ENCODE measurements around the gene NME7. TPM values are rescaled to one million over a fixed set of nuclear protein-coding genes. Genes with fewer than 3 reads are reported as not detected.

The NME7 gene
- total RNA-seq, 1 experiment from 2014 or later = 25.2 TPM

DNA sequence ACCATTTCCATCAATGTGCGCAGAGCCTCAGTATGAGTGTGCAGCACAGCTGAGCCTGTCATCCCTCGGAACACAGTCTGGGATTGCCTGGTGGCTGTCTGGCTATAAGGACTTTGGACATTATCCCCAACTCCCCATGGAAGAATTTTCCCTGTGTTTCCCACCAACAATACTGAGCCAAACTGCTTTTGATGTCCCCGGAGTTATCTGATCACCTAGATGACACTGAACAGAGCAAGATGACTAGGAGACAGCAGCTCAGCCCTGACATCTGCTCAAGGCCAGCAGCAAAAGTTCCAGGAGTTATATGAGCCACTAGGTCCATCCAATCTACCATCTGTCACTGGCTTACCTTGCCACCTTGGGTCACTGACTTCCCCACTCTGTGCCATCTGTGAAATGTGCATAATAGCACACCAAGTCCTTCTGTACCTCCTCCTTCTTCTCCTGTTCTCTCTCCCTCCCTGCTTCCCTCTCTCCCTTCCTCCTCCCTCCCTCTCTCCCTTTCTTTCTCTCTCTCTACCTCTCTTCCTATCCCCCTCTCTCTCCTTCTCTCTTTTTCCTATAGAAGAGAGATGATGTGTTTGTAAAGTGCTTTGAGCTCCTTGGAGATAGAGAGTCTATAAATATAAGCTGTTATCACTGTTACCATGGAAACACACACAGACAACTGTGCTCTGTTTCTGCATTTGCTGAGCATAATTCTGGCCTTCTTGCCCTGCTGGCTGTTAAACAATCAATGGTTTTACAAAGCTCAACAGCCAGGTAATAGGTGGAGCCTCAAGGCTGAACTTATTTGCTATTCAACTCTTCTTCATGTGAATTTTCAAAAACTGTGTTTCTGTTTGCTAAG, 280.8 kb downstream of the NME7 start:
- Mint-ChIP-seq H3K27ac (ENCODE audit: unreplicated experiment) (peak overlapping the region; percentile 72), H3K27me3 (ENCODE audit: unreplicated experiment) (no peaks in the 10 kb centered on the region), H3K36me3 (ENCODE audit: insufficient read depth, unreplicated experiment) (no peaks in the 10 kb centered on the region), H3K9me3 (ENCODE audit: low read depth, unreplicated experiment) (no peaks in the 10 kb centered on the region), H3K4me1 (ENCODE audit: low read depth, unreplicated experiment) (peaks cover 20% of the 10 kb centered on the region), H3K4me3 (ENCODE audit: low read depth, unreplicated experiment) (no peak overlapping the region)
- CTCF ChIA-PET = interaction anchor here (0.7 to 1.2 kb wide), 6 partner anchors 8 to 647 kb away, joined by 3 to 11 read pairs (median 4); no protein-coding TSS in a partner anchor
- intact Hi-C loops (cut with micrococcal nuclease; ENCODE audit: unreplicated experiment) = no loop called here
- TF ChIP-seq, protein P1, sequence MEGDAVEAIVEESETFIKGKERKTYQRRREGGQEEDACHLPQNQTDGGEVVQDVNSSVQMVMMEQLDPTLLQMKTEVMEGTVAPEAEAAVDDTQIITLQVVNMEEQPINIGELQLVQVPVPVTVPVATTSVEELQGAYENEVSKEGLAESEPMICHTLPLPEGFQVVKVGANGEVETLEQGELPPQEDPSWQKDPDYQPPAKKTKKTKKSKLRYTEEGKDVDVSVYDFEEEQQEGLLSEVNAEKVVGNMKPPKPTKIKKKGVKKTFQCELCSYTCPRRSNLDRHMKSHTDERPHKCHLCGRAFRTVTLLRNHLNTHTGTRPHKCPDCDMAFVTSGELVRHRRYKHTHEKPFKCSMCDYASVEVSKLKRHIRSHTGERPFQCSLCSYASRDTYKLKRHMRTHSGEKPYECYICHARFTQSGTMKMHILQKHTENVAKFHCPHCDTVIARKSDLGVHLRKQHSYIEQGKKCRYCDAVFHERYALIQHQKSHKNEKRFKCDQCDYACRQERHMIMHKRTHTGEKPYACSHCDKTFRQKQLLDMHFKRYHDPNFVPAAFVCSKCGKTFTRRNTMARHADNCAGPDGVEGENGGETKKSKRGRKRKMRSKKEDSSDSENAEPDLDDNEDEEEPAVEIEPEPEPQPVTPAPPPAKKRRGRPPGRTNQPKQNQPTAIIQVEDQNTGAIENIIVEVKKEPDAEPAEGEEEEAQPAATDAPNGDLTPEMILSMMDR (IDR thresholded peaks at IDR 0.05; ENCODE audit: unreplicated experiment) = no peak
- no TSS peak for BruUV-seq (replicated peaks)
- DNase-seq = peak; percentile 13

DNA sequence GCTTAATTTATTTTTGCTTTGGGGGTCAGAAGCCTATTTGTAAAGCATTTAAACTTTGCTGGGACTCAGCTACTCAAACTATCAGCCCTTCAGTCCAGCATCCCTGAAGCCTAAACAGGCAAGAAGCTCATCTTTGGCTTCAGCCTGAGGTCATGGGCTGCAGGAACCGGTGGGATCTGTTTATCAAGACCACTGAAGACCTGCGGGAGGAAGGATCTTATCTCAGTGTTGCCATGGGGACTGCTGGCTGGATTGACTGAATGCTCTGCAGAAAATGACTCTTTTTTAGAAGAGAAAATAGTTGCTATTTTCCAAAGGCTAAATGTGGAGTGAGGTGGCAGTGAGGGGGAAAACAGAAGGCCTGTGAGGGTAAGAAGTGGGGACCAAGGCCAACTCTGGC, 281.7 kb downstream of the NME7 start:
- TF ChIP-seq, protein P1 (IDR thresholded peaks at IDR 0.05; ENCODE audit: unreplicated experiment) = no peak
- no TSS peak for BruUV-seq (replicated peaks)
- peaks cover 20% of the 10 kb centered on the region for H3K4me1 Mint-ChIP-seq (ENCODE audit: low read depth, unreplicated experiment)
- no peaks in the 10 kb centered on the region for H3K9me3 Mint-ChIP-seq (ENCODE audit: low read depth, unreplicated experiment)
- DNase-seq = no peak
- H3K4me3 Mint-ChIP-seq (ENCODE audit: low read depth, unreplicated experiment) = no peak overlapping the region
- no peaks in the 10 kb centered on the region for H3K36me3 Mint-ChIP-seq (ENCODE audit: insufficient read depth, unreplicated experiment)
- no peaks in the 10 kb centered on the region for H3K27me3 Mint-ChIP-seq (ENCODE audit: unreplicated experiment)
- no peak overlapping the region for H3K27ac Mint-ChIP-seq (ENCODE audit: unreplicated experiment)
- CTCF ChIA-PET = no interaction called here
- intact Hi-C loops (cut with micrococcal nuclease; ENCODE audit: unreplicated experiment) = no loop called here

Other genes with a start within 250 kb of the NME7 start
- 45.7 and 55.5 TPM in 2 replicates for gene BLZF1, start 398 bp upstream of the NME7 start, total RNA-seq (2022)
- gene CCDC181, start 59.7 kb upstream of the NME7 start, total RNA-seq (2022) = 0.64 and 0.71 TPM in 2 replicates
- gene SLC19A2, start 118.1 kb upstream of the NME7 start, total RNA-seq (2022) = 22.0 and 24.2 TPM in 2 replicates
- 8.1 and 16.2 TPM in 2 replicates for gene F5, start 218.7 kb upstream of the NME7 start, total RNA-seq (2022)